ENCODE results near the gene SLC13A3.

Gene SLC13A3

DNA sequence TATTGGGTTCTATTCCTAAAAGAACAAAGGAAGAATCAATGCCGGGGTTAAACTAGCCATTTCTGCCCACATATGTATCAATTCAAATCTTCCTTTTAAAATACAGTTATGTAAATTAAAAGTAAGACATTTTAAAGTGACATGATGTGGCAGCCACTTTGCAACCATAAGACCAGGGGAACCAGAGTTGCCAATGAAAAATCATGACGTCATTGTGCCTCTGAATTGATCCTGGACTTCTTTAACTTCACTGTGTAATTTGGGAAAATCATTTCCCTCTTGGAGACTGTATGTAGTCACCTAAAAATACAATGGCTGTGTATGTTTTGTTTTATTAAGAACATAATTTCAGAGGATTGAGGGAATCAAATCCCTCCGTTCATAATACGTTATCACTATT is 42.2 kb downstream of the SLC13A3 start:
- no peaks in the 10 kb centered on the region for H3K9me3 ChIP-seq (ENCODE audit: low read length)
- no peaks in the 10 kb centered on the region for H3K36me3 ChIP-seq (ENCODE audit: insufficient read depth, low read length)
- H3K4me1 ChIP-seq (ENCODE audit: insufficient read depth, low read length) = no peaks in the 10 kb centered on the region
- H3K4me3 ChIP-seq (ENCODE audit: low read length) = no peak overlapping the region
- H2AFZ ChIP-seq (ENCODE audit: low read depth, low read length) = no peak overlapping the region
- no peaks in the 10 kb centered on the region for H3K27me3 ChIP-seq (ENCODE audit: insufficient read depth, low read length)

DNA sequence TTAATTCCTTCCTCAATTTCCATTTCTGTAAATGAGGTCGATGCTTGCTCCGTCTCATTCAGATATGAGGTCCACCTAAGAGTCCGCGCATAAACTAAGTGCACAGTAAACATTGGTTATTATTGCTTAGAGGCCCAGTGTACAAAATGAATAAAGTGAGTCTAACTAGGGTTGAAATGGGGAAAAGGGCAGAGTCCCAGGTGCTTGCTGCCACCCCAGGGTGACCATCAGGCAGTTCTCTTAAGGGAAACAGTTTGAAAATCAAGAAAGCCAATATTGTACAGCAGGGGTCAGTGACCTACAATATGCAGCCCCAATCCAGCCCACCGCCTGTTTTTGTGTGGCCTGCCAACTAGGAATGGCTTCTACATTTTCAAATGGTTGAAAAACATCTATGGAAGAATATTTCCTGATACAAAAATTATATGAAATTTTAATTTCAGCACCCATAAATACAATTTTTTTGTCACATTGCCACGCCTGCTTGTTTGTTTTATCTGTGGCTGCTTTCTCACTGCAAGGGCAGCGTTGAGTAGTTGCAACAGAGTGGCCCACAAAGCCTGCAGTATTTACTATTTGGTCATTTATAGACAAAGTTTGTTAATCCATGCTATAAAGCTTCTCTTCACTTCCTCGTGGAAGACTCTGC is 43.3 kb downstream of the SLC13A3 start:
- Histone ChIP-seq H3K4me3 (ENCODE audit: low read length) (no peak overlapping the region), H3K9me3 (ENCODE audit: low read length) (no peaks in the 10 kb centered on the region), H3K36me3 (ENCODE audit: insufficient read depth, low read length) (no peaks in the 10 kb centered on the region), H2AFZ (ENCODE audit: low read depth, low read length) (no peak overlapping the region), H3K27me3 (ENCODE audit: insufficient read depth, low read length) (no peaks in the 10 kb centered on the region), H3K4me1 (ENCODE audit: insufficient read depth, low read length) (no peaks in the 10 kb centered on the region)

DNA sequence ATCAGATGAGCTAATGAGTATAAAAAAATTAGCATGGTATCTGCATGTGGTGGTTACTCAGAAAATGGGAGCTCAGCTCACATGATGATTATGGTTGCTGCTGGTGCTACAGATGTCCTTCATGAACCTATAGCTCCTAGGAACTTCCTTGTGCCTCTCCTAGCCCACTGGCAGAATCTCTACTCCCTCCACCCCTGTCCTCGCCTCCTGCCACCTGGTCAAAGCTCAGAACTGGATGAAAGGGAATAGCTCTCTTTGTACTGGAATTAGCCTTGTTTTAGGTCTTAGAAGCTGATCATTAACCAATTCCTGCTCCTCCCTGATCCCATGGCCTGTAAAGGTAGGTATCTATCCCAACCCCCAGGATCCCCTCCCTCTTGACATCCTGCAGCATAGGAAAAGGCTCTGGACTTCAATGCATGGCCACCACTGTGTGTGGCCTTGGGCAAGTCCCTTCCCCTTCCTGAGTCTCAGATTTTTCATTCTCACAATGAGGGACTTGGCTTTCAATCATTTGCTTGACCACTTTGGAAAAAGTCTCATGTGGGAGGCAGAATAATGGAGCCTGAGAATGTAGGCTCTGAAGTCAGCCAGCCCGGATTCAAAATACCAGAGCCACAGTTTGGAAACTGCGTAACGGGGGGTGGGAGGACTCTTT is 43.9 kb downstream of the SLC13A3 start:
- Histone ChIP-seq H2AFZ (ENCODE audit: low read depth, low read length) (no peak overlapping the region), H3K4me1 (ENCODE audit: insufficient read depth, low read length) (no peaks in the 10 kb centered on the region), H3K4me3 (ENCODE audit: low read length) (no peak overlapping the region), H3K27me3 (ENCODE audit: insufficient read depth, low read length) (no peaks in the 10 kb centered on the region), H3K9me3 (ENCODE audit: low read length) (no peaks in the 10 kb centered on the region), H3K36me3 (ENCODE audit: insufficient read depth, low read length) (no peaks in the 10 kb centered on the region)

DNA sequence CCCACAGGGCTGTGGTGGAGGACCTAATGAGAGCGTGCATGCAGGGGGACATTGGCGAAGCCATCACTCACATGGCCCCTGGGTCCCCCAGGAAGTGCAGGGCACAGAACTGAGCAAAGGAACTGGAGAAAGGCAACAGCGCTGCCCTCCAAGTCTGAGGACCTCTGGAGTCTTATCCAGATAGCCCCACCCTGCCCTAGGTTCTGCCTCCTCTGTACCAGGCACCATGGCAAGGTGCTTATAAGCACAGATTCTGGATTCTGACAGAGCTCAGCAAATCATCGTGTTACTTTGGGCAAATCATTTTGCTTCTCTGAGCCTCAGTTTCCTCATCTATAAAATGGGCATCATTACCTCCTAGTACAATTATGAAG is 44.5 kb downstream of the SLC13A3 start:
- H3K4me1 ChIP-seq (ENCODE audit: insufficient read depth, low read length) = no peaks in the 10 kb centered on the region
- H3K36me3 ChIP-seq (ENCODE audit: insufficient read depth, low read length) = no peaks in the 10 kb centered on the region
- H3K4me3 ChIP-seq (ENCODE audit: low read length) = no peak overlapping the region
- no peaks in the 10 kb centered on the region for H3K9me3 ChIP-seq (ENCODE audit: low read length)
- H3K27me3 ChIP-seq (ENCODE audit: insufficient read depth, low read length) = no peaks in the 10 kb centered on the region
- H2AFZ ChIP-seq (ENCODE audit: low read depth, low read length) = no peak overlapping the region

DNA sequence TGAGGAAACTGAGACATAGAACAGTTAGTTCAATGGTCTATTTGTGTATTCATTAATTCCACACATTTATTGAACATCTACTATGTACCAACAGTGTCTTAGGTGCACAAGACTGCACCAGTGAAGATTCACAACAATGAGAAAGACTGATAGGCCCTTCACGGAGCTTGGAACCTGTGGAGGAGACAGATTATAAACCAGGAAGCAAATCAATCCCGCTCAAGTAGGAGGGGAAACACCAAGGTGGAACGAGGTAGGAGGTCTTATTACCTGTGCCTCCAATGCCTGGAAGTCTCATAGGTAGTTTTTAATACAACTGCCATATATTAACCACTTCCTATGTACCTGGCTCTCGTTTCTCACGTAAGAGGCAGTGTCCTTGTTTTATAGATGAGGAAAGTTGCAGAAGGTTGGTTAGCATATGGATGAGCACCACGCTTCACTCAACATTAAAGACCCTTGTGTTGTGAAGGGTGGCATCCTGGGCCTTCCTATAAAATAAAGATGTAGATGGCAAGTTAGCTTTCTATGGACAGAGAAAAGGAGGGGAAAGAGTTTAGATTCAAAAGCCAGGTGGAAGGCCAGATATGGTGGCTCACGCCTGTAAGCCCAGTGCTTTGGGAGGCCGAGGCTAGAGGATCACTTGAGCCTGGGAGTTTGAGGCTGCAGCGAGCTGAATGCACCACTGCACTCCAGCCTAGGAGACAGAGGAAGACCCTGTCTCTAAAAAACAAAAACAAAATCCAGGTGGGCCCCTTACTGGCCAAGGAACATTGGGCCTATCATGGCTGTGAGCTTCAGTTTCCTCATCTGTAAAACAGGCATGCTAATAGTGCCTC is 45.1 kb downstream of the SLC13A3 start:
- no peaks in the 10 kb centered on the region for H3K36me3 ChIP-seq (ENCODE audit: insufficient read depth, low read length)
- no peaks in the 10 kb centered on the region for H3K27me3 ChIP-seq (ENCODE audit: insufficient read depth, low read length)
- H2AFZ ChIP-seq (ENCODE audit: low read depth, low read length) = no peak overlapping the region
- H3K9me3 ChIP-seq (ENCODE audit: low read length) = no peaks in the 10 kb centered on the region
- no peak overlapping the region for H3K4me3 ChIP-seq (ENCODE audit: low read length)
- no peaks in the 10 kb centered on the region for H3K4me1 ChIP-seq (ENCODE audit: insufficient read depth, low read length)

DNA sequence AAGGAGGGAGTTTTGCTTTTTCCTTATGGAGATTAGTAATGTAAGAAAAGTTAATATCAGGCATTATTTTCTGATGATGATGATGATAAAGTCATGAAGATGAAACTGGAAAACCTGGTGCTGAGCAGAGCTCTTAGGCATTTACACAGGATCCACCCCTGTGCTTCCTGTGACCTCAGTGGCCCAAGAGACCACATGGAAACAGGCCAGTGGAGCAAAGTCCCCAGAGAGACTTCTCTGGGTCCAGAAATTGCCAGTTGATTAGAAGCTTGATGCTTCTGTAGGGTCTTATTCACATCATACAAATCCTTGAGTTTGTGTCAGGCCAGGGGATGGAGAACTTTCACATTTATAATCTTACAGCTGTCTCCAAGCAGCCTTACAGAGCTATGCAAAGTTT is 46.1 kb downstream of the SLC13A3 start:
- Histone ChIP-seq H3K9me3 (ENCODE audit: low read length) (no peaks in the 10 kb centered on the region), H3K4me3 (ENCODE audit: low read length) (no peak overlapping the region), H3K36me3 (ENCODE audit: insufficient read depth, low read length) (no peaks in the 10 kb centered on the region), H2AFZ (ENCODE audit: low read depth, low read length) (no peak overlapping the region), H3K27me3 (ENCODE audit: insufficient read depth, low read length) (no peaks in the 10 kb centered on the region), H3K4me1 (ENCODE audit: insufficient read depth, low read length) (no peaks in the 10 kb centered on the region)

DNA sequence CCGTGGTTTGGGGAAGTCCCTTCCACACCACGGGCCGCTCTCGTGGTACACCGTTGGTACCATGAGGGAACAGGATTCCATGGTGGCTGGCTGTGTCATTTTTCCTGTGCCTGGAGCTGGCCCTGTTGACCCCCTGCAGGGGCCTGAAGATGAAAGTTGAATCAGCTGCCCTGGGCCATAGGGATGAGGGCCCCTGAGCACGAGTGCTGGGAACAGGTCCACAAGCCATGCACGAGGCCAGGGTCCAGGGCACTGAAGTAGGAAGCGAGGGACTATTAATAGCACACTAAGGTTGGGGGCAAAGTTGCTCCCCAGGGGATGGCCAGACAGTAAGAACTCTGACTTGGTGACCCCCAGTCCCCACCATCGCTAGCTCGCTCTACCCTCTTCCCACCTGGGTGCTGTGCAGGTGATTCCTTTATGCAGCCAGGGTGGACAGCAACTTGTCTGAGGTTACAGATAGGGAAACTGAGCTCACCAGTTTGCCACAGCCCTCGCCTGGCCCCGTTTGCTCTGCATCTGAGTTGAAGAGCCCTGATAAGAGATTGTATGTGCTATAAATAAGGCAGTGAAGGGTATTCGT is 46.6 kb downstream of the SLC13A3 start:
- no peaks in the 10 kb centered on the region for H3K36me3 ChIP-seq (ENCODE audit: insufficient read depth, low read length)
- H3K27me3 ChIP-seq (ENCODE audit: insufficient read depth, low read length) = no peaks in the 10 kb centered on the region
- no peaks in the 10 kb centered on the region for H3K4me1 ChIP-seq (ENCODE audit: insufficient read depth, low read length)
- H3K9me3 ChIP-seq (ENCODE audit: low read length) = no peaks in the 10 kb centered on the region
- H2AFZ ChIP-seq (ENCODE audit: low read depth, low read length) = no peak overlapping the region
- H3K4me3 ChIP-seq (ENCODE audit: low read length) = no peak overlapping the region

DNA sequence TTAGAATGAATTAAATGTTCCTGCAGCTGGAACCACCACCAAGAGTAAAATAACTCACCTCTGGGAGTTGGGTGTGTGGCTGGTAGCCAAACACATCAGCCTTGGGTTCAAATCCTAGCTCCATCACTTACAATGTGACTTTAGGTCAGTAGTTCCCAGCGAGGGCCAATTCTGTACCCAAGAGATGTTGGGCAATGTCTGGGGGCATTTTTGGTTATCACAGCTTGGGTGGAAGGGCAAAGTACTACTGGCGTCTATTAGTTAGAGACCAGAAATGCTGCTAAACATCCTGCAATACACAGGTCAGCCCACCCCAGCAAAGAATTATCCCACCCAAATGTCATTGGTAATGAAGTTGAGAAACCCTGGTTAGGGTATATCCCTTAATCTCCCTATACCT is 48.8 kb downstream of the SLC13A3 start:
- H3K27me3 ChIP-seq (ENCODE audit: insufficient read depth, low read length) = no peaks in the 10 kb centered on the region
- no peak overlapping the region for H3K4me3 ChIP-seq (ENCODE audit: low read length)
- H2AFZ ChIP-seq (ENCODE audit: low read depth, low read length) = no peak overlapping the region
- H3K36me3 ChIP-seq (ENCODE audit: insufficient read depth, low read length) = no peaks in the 10 kb centered on the region
- H3K4me1 ChIP-seq (ENCODE audit: insufficient read depth, low read length) = no peaks in the 10 kb centered on the region
- no peaks in the 10 kb centered on the region for H3K9me3 ChIP-seq (ENCODE audit: low read length)

DNA sequence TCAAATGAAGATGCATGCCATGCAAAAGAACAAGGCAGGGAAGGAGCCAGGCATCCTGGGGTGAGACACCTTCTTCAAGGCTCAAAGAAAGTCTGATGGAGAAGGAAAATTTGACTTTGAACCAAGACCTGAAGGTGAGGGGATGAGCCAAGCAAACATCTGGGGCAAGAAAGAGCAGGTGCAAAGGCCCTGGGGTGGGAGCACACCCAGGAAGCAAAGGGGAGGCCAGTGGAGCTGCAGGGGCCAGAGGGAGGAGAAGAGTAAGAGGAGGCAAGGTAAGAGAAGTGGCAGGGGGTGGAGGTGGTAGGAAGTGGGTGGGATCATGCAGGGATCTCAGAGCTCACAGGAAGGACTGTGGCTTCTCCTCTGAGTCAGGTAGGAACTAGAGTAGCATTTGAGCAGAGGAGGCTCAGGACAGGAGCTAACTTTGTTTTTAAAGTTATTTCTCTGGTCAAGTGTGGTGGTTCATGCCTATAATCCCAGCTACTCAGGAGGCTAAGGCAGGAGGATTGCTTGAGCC is 49.6 kb downstream of the SLC13A3 start:
- Histone ChIP-seq H3K9me3 (ENCODE audit: low read length) (no peaks in the 10 kb centered on the region), H3K36me3 (ENCODE audit: insufficient read depth, low read length) (no peaks in the 10 kb centered on the region), H3K4me1 (ENCODE audit: insufficient read depth, low read length) (no peaks in the 10 kb centered on the region)

DNA sequence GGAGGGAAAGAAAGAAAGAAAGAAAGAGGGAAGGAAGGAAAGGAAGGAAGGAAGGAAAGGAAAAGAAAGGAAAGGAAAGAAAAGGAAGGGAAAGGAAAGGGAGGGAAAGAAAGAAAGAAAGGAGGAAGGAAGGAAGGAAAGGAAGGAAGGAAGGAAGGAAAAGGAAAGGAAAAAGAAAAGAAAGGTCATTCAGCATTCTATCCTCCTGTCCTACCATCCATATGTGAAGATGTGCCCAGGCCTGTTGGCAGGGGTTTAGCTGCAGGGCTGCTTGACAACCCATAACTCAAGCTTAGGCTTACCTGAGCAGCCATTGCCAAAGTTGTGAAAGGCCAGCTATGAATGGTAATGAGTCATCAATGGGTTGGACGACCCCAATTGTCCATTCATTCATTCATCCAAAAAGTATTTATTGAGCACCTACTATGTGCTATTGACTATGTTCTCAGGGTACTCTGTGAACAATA is 50.9 kb downstream of the SLC13A3 start:
- H3K27me3 ChIP-seq (ENCODE audit: insufficient read depth, low read length) = no peaks in the 10 kb centered on the region
- no peaks in the 10 kb centered on the region for H3K4me1 ChIP-seq (ENCODE audit: insufficient read depth, low read length)
- no peaks in the 10 kb centered on the region for H3K9me3 ChIP-seq (ENCODE audit: low read length)
- H3K36me3 ChIP-seq (ENCODE audit: insufficient read depth, low read length) = no peaks in the 10 kb centered on the region
- no peak overlapping the region for H3K4me3 ChIP-seq (ENCODE audit: low read length)
- H2AFZ ChIP-seq (ENCODE audit: low read depth, low read length) = no peak overlapping the region

More for the DNA sequence above, 49.6 kb downstream of the SLC13A3 start:
- Histone ChIP-seq H3K4me3 (ENCODE audit: low read length) (no peak overlapping the region), H3K27me3 (ENCODE audit: insufficient read depth, low read length) (no peaks in the 10 kb centered on the region), H2AFZ (ENCODE audit: low read depth, low read length) (no peak overlapping the region)

DNA sequence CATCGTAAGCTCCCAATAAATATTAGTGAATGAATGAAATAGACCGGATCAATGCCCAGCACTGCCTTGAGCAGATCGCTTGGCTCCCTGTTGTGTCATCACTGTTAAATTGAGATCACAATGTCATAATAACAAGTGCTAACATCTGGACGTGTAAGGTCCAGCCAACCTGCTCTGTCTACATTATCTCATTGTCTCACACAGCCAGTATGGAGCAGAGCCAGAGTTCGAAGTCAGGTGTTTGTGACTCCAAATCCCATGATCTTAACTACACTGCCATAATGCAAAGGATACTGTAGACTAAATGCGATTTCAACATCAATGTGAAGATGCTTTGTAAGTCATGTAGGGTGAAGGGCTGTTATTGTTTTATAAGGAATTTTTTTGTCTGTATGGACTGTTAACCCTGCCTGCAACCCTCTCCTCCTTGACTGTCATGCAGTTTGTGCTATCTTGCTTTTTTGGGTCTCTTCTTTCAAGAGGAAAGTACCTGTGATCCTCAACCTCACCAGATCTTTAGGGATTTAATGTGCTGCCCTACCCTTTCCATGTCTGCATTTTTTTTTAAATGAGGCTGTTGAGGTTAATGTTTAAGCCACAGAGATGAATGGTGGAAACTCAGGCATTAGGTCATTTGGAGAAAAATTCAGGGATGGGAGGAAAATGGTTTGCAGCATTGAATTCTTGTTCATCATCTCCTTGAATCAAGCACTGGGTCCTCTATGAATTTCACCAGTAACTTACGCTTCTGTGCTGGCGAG is 51.9 kb downstream of the SLC13A3 start:
- Histone ChIP-seq H3K27me3 (ENCODE audit: insufficient read depth, low read length) (no peaks in the 10 kb centered on the region), H3K4me1 (ENCODE audit: insufficient read depth, low read length) (no peaks in the 10 kb centered on the region), H3K36me3 (ENCODE audit: insufficient read depth, low read length) (no peaks in the 10 kb centered on the region), H3K4me3 (ENCODE audit: low read length) (no peak overlapping the region), H3K9me3 (ENCODE audit: low read length) (no peaks in the 10 kb centered on the region), H2AFZ (ENCODE audit: low read depth, low read length) (no peak overlapping the region)

DNA sequence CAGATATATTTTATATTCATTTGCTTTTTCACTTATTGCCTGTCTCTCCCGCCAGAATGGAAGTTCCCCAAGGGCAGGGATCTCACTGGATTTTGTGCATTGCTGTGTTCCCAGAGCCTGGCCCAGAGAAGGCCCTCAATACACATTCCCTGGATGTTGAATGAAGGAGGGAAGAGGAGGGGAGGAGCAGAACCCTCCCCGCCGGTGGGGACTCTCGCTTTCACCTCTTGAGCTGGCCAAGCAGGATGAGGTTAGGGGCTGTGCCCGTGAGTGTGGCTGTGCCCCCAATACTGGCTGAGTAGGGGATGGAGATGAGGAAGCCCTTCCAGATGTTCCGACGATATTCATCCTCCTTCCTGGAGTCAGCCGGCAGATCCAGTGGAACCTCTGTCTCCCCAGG is 55.3 kb downstream of the SLC13A3 start:
- no peaks in the 10 kb centered on the region for H3K36me3 ChIP-seq (ENCODE audit: insufficient read depth, low read length)
- H3K4me3 ChIP-seq (ENCODE audit: low read length) = no peak overlapping the region
- no peaks in the 10 kb centered on the region for H3K9me3 ChIP-seq (ENCODE audit: low read length)
- H3K4me1 ChIP-seq (ENCODE audit: insufficient read depth, low read length) = no peaks in the 10 kb centered on the region
- no peaks in the 10 kb centered on the region for H3K27me3 ChIP-seq (ENCODE audit: insufficient read depth, low read length)
- H2AFZ ChIP-seq (ENCODE audit: low read depth, low read length) = no peak overlapping the region
